Mononuclear cell (primary cell): ENCODE measurements around the gene ERBB4. TPM values are rescaled to one million over a fixed set of nuclear protein-coding genes. Genes with fewer than 3 reads are reported as not detected.

Source experiments
- H3K27me3 ChIP-seq: 2 replicates; pipeline ENCODE4 v1.6.0; 2011; ENCODE audit warnings: low read length, control low read depth; ENCODE audit not compliant: insufficient read depth
- H3K4me1 ChIP-seq: 2 replicates; pipeline ENCODE4 v1.5.1; 2011; ENCODE audit warnings: mild to moderate bottlenecking, low read length, control low read depth; ENCODE audit not compliant: insufficient read depth
- H3K4me3 ChIP-seq: 2 replicates; pipeline ENCODE4 v1.5.1; 2011; ENCODE audit warnings: mild to moderate bottlenecking, low read length, moderate library complexity
- H3K9me3 ChIP-seq: 2 replicates; pipeline ENCODE4 v1.5.1; 2011; ENCODE audit warnings: low read depth, mild to moderate bottlenecking, control low read depth, low read length
- total RNA-seq: library from RNA; depleted of rRNA; stranded (reverse); fragments of >200 nt; gene quantifications from one replicate; pipeline ENCODE4 v1.2.3, GENCODE V29; 2012

The ERBB4 gene
- total RNA-seq, 1 donor = not detected

GRCh38 chr2:211390536-211391188, 1147.9 kb downstream of the ERBB4 start:
- Histone ChIP-seq H3K27me3 (no peaks in the 10 kb centered on the region), H3K4me3 (no peak overlapping the region), H3K9me3 (no peaks in the 10 kb centered on the region)

GRCh38 chr2:211387734-211388133, 1150.9 kb downstream of the ERBB4 start:
- Histone ChIP-seq H3K9me3 (no peaks in the 10 kb centered on the region), H3K4me1 (no peaks in the 10 kb centered on the region)

More at GRCh38 chr2:211390536-211391188, 1147.9 kb downstream of the ERBB4 start:
- no peaks in the 10 kb centered on the region for H3K4me1 ChIP-seq

GRCh38 chr2:211380041-211380440, 1158.6 kb downstream of the ERBB4 start:
- no peaks in the 10 kb centered on the region for H3K4me1 ChIP-seq
- no peaks in the 10 kb centered on the region for H3K27me3 ChIP-seq
- no peak overlapping the region for H3K4me3 ChIP-seq
- no peaks in the 10 kb centered on the region for H3K9me3 ChIP-seq

More at GRCh38 chr2:211387734-211388133, 1150.9 kb downstream of the ERBB4 start:
- Histone ChIP-seq H3K4me3 (no peak overlapping the region), H3K27me3 (no peaks in the 10 kb centered on the region)

GRCh38 chr2:211376410-211376809, 1162.2 kb downstream of the ERBB4 start:
- Histone ChIP-seq H3K27me3 (no peaks in the 10 kb centered on the region), H3K4me3 (no peak overlapping the region), H3K4me1 (no peaks in the 10 kb centered on the region), H3K9me3 (no peaks in the 10 kb centered on the region)

GRCh38 chr2:211373203-211373602, 1165.4 kb downstream of the ERBB4 start:
- no peaks in the 10 kb centered on the region for H3K9me3 ChIP-seq
- H3K27me3 ChIP-seq = no peaks in the 10 kb centered on the region
- H3K4me3 ChIP-seq = no peak overlapping the region
- no peaks in the 10 kb centered on the region for H3K4me1 ChIP-seq

- Histone ChIP-seq H3K9me3 (no peaks in the 10 kb centered on the region), H3K4me3 (no peak overlapping the region), H3K27me3 (no peaks in the 10 kb centered on the region), H3K4me1 (no peaks in the 10 kb centered on the region)
These were observed 1167.1 kb downstream of the ERBB4 start for GRCh38 chr2:211371465-211371864.

- Histone ChIP-seq H3K27me3 (no peaks in the 10 kb centered on the region), H3K9me3 (no peaks in the 10 kb centered on the region), H3K4me1 (no peaks in the 10 kb centered on the region), H3K4me3 (no peak overlapping the region)
These were observed 1170.1 kb downstream of the ERBB4 start for GRCh38 chr2:211368467-211368866.

- H3K9me3 ChIP-seq = no peaks in the 10 kb centered on the region
- no peak overlapping the region for H3K4me3 ChIP-seq
- H3K27me3 ChIP-seq = no peaks in the 10 kb centered on the region
- H3K4me1 ChIP-seq = no peaks in the 10 kb centered on the region
These were observed 1170.9 kb downstream of the ERBB4 start for GRCh38 chr2:211367711-211368110.

GRCh38 chr2:211367293-211367692, 1171.3 kb downstream of the ERBB4 start:
- H3K27me3 ChIP-seq = no peaks in the 10 kb centered on the region

GRCh38 chr2:211364911-211365310, 1173.7 kb downstream of the ERBB4 start:
- Histone ChIP-seq H3K4me1 (no peaks in the 10 kb centered on the region), H3K9me3 (no peaks in the 10 kb centered on the region), H3K27me3 (no peaks in the 10 kb centered on the region), H3K4me3 (no peak overlapping the region)

More at GRCh38 chr2:211367293-211367692, 1171.3 kb downstream of the ERBB4 start:
- Histone ChIP-seq H3K4me3 (no peak overlapping the region), H3K4me1 (no peaks in the 10 kb centered on the region), H3K9me3 (no peaks in the 10 kb centered on the region)

- Histone ChIP-seq H3K27me3 (no peaks in the 10 kb centered on the region), H3K4me1 (no peaks in the 10 kb centered on the region), H3K9me3 (no peaks in the 10 kb centered on the region), H3K4me3 (no peak overlapping the region)
These were observed 1177.2 kb downstream of the ERBB4 start for GRCh38 chr2:211361383-211361782.

- H3K4me1 ChIP-seq = no peaks in the 10 kb centered on the region
- H3K4me3 ChIP-seq = no peak overlapping the region
- H3K9me3 ChIP-seq = no peaks in the 10 kb centered on the region
- no peaks in the 10 kb centered on the region for H3K27me3 ChIP-seq
These were observed 1179.3 kb downstream of the ERBB4 start for GRCh38 chr2:211359347-211359746.

- Histone ChIP-seq H3K4me1 (no peaks in the 10 kb centered on the region), H3K4me3 (no peak overlapping the region), H3K27me3 (no peaks in the 10 kb centered on the region), H3K9me3 (no peaks in the 10 kb centered on the region)
These were observed 1180.1 kb downstream of the ERBB4 start for GRCh38 chr2:211358504-211358903.

- no peaks in the 10 kb centered on the region for H3K27me3 ChIP-seq
- no peak overlapping the region for H3K4me3 ChIP-seq
- no peaks in the 10 kb centered on the region for H3K9me3 ChIP-seq
- no peaks in the 10 kb centered on the region for H3K4me1 ChIP-seq
These were observed 1184.1 kb downstream of the ERBB4 start for GRCh38 chr2:211354481-211354880.

- Histone ChIP-seq H3K9me3 (no peaks in the 10 kb centered on the region), H3K4me3 (no peak overlapping the region), H3K4me1 (no peaks in the 10 kb centered on the region), H3K27me3 (no peaks in the 10 kb centered on the region)
These were observed 1186.6 kb downstream of the ERBB4 start for GRCh38 chr2:211351987-211352386.

GRCh38 chr2:211349031-211349430, 1189.6 kb downstream of the ERBB4 start:
- H3K27me3 ChIP-seq = no peaks in the 10 kb centered on the region
- H3K4me1 ChIP-seq = no peaks in the 10 kb centered on the region
- no peak overlapping the region for H3K4me3 ChIP-seq
- H3K9me3 ChIP-seq = peaks cover 5% of the 10 kb centered on the region
